ENCODE results near the gene DGKG.
A peak's percentile ranks its signal among the peaks of the same experiment; 100 is the strongest.

Gene DGKG

DNA sequence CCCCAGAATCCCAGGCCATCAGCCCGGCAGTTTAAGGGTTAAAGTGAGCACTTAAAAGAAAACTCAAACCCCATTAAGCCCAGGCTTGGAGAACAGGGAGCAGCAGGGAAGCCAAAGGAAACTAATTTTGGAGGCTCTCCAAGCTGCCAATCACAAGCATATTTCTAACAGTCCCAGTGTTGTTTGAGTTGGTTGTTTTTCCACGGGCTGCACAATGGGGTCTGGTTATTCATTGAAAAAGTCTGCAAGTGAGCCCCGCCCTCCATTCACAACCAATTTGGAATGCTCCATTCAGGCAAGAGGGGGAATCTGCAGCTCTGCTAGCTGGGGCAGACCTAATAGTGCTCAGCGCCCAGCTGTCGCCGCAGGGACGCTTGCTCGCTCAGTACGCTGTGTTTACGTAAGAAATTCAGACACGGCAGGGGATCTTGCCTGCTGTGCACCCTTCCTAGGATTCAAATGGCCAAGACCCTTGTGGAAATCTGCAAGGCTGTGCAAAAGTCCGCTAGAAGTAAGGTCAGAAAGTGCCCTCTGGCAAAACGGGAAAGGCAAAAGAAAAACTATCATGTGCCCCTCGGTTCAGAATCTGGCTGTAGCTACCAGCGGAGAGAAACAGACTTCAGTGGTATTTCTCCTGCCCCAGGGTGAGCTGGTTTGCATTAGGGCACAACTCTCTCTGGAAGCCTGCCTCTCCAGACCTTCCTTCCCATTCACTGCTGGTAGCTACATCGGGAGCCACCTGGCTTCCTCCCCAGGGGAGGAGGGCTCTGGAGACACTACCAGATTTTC lies 264.2 kb downstream of the DGKG start:
- peak; percentile 90 for DNase-seq
- peaks cover 3% of the 10 kb centered on the region for H3K36me3 ChIP-seq
- H3K9me3 ChIP-seq = no peaks in the 10 kb centered on the region
- H3K4me1 ChIP-seq = peaks cover 31% of the 10 kb centered on the region
- peak overlapping the region; percentile 61 for H3K4me3 ChIP-seq (ENCODE audit: low read depth, low read length)
- H3K27me3 ChIP-seq = no peaks in the 10 kb centered on the region
- no peak for TF ChIP-seq CTCF (IDR thresholded peaks at IDR 0.05; ENCODE audit: low read depth, low read length)

- no peak for TF ChIP-seq CTCF (IDR thresholded peaks at IDR 0.05; ENCODE audit: low read depth, low read length)
- peaks cover 31% of the 10 kb centered on the region for H3K4me1 ChIP-seq
- DNase-seq = no peak
- peaks cover 5% of the 10 kb centered on the region for H3K36me3 ChIP-seq
- H3K9me3 ChIP-seq = no peaks in the 10 kb centered on the region
- H3K4me3 ChIP-seq (ENCODE audit: low read depth, low read length) = peak overlapping the region; percentile 61
- no peaks in the 10 kb centered on the region for H3K27me3 ChIP-seq
These were observed 264.7 kb downstream of the DGKG start for GRCh38 chr3:186097317-186097662.

Data from BE2C (cell line).